Suprapubic skin (tissue), 4 donors: ENCODE results near the gene DAP3. TPM values are rescaled to one million over a fixed set of nuclear protein-coding genes. Genes with fewer than 3 reads are reported as not detected.

ENCODE experiments used
- DNase-seq, 2 donors: peaks; one replicate each; pipeline ENCODE4 v3.0.0-alpha.2; 2019; ENCODE audit warnings: low spot score in 2 of 2
- H3K27ac ChIP-seq: fragments of 200-600 bp; sonication (generic); one replicate; pipeline ENCODE4 v1.5.1; 2019
- H3K27me3 ChIP-seq: fragments of 200-600 bp; sonication (generic); one replicate; pipeline ENCODE4 v1.5.1; 2019
- H3K36me3 ChIP-seq: fragments of 200-600 bp; sonication (generic); one replicate; pipeline ENCODE4 v1.5.1; 2019
- H3K4me1 ChIP-seq: fragments of 200-600 bp; sonication (generic); one replicate; pipeline ENCODE4 v1.5.1; 2019
- H3K4me3 ChIP-seq: fragments of 200-600 bp; sonication (generic); one replicate; pipeline ENCODE4 v1.5.1; 2019; ENCODE audit warnings: mild to moderate bottlenecking
- H3K9me3 ChIP-seq: fragments of 200-600 bp; sonication (generic); one replicate; pipeline ENCODE4 v1.5.1; 2019
- CTCF ChIP-seq, 2 donors: fragments of 200-600 bp in 1 of 2; fragments of 450-650 bp in 1 of 2; sonication (generic) in 1 of 2; IDR thresholded peaks; one replicate each; pipeline ENCODE4 v1.5.1; 2016 to 2019; ENCODE audit warnings: antibody characterized with exemption in 2 of 2, mild to moderate bottlenecking in 1 of 2, moderate library complexity in 1 of 2
- EP300 ChIP-seq: sonication (generic); formaldehyde crosslinking; IDR thresholded peaks from one replicate; pipeline ENCODE4 v1.6.1; 2017; ENCODE audit warnings: antibody characterized with exemption
- POLR2A ChIP-seq, 2 donors: fragments of 450-650 bp; IDR thresholded peaks; one replicate each; pipeline ENCODE4 v1.6.1; 2017; ENCODE audit warnings: antibody characterized with exemption in 2 of 2, mild to moderate bottlenecking in 2 of 2, moderate library complexity in 2 of 2
- POLR2AphosphoS5 ChIP-seq, 3 donors: sonication (generic); formaldehyde crosslinking; IDR thresholded peaks; one replicate each; pipeline ENCODE4 v1.6.1; 2017; ENCODE audit warnings: antibody characterized with exemption in 3 of 3
- WGBS: methylation state at CpG from one replicate; pipeline ENCODE4 v1.1.5; 2018; 5-methylcytosine and 5-hydroxymethylcytosine counted together
- total RNA-seq, 4 donors: library from RNA; depleted of rRNA; stranded (reverse); fragments of >200 nt; gene quantifications; one replicate each; pipeline ENCODE4 v1.1.0, GENCODE V29; 2016

DAP3 gene
- total RNA-seq, 4 donors from 2014 or later: 151 to 249 (median 187) TPM

- no peaks in the 10 kb centered on the region for H3K4me1 ChIP-seq
- no peak overlapping the region for H3K4me3 ChIP-seq
- TF ChIP-seq CTCF (IDR thresholded peaks at IDR 0.05): no peak
- no peak for TF ChIP-seq POLR2A (IDR thresholded peaks at IDR 0.05)
- TF ChIP-seq EP300: no peak
- no peak for TF ChIP-seq POLR2AphosphoS5 (IDR thresholded peaks at IDR 0.05)
- WGBS: 93% methylated on average over 5 of the region's 5 CpGs
- DNase-seq: no peak
- H3K36me3 ChIP-seq: peaks cover 93% of the 10 kb centered on the region
- H3K9me3 ChIP-seq: no peaks in the 10 kb centered on the region
- no peak overlapping the region for H3K27ac ChIP-seq
- no peaks in the 10 kb centered on the region for H3K27me3 ChIP-seq
These were observed 80.4 kb downstream of the DAP3 start for GRCh38 chr1:155769257-155769656.

DNA sequence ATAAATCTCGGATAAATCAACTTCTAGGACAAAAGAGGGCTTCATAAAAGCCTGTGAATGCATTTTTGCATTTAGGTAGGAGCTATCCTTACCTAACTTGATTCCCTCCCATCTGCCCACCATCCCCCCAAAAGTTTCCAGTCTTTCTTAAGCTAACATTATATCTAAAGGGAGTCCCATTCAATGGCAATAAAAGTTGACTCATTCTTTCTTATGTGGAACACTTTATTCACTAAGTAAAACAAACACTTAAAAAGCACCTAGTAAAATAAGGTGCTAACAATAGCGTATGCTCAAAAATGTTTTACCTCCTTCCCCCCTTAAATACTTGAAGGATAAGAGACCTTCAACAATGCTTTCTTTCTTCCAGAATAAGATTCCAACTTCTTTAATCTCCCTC, 84.3 kb downstream of the DAP3 start:
- H3K9me3 ChIP-seq: no peaks in the 10 kb centered on the region
- H3K27me3 ChIP-seq: no peaks in the 10 kb centered on the region
- DNase-seq: no peak
- H3K36me3 ChIP-seq: peaks cover 92% of the 10 kb centered on the region
- no peak overlapping the region for H3K4me3 ChIP-seq
- H3K27ac ChIP-seq: no peak overlapping the region
- 81% methylated on average over 2 of the region's 2 CpGs for WGBS
- no peak for TF ChIP-seq CTCF (IDR thresholded peaks at IDR 0.05)
- no peak for TF ChIP-seq POLR2A (IDR thresholded peaks at IDR 0.05)
- no peak for TF ChIP-seq POLR2AphosphoS5 (IDR thresholded peaks at IDR 0.05)
- TF ChIP-seq EP300: no peak
- no peaks in the 10 kb centered on the region for H3K4me1 ChIP-seq

DNA sequence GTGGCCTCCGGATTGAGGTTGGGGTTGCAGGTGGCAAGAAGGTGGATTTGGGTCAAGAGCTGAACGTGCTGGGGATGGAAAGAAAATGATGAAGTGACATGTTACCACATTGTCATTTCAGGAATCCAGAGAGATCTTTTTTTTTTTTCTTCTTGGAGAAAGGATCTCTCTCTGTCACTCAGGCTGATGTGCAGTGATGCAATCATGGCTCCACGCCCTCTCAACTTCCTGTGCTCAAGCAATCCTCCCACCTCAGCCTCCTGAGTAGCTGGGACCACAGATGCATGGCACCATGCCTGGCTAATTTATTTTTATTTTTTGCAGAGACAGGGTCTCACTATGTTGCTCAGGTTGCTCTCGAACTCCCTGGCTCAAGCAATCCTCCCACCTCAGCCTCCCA, 87.5 kb downstream of the DAP3 start:
- Histone ChIP-seq H3K4me3 (no peak overlapping the region), H3K27me3 (no peaks in the 10 kb centered on the region), H3K36me3 (peaks cover 71% of the 10 kb centered on the region), H3K4me1 (no peaks in the 10 kb centered on the region), H3K27ac (no peak overlapping the region), H3K9me3 (no peaks in the 10 kb centered on the region)
- TF ChIP-seq POLR2A (IDR thresholded peaks at IDR 0.05): no peak
- DNase-seq: no peak
- 91% methylated on average over 4 of the region's 4 CpGs for WGBS

DNA sequence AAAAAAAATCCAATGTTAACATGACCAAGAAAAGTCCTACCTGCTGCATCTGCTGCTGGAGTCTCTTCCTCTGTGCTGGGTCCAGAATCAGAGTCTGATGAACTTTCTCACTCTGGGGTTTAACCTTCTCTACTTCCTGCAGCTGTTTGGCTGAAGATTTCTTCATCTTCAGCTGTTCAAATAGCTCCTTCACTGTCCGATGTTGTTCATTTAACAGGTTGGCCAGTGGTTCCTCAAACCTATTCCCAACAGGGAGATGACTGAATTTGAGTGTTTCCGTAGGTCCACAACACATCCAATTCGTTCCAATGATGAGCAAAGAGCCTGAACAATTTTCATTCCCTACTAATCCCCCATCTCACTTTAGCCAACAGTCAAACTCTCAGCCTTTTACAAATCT, 88.7 kb downstream of the DAP3 start:
- TF ChIP-seq POLR2AphosphoS5 (IDR thresholded peaks at IDR 0.05): no peak
- TF ChIP-seq CTCF (IDR thresholded peaks at IDR 0.05): no peak
- Histone ChIP-seq H3K36me3 (peaks cover 69% of the 10 kb centered on the region), H3K4me1 (no peaks in the 10 kb centered on the region), H3K4me3 (no peak overlapping the region), H3K27me3 (no peaks in the 10 kb centered on the region), H3K27ac (no peak overlapping the region), H3K9me3 (no peaks in the 10 kb centered on the region)
- 93% methylated on average over 3 of the region's 3 CpGs for WGBS
- DNase-seq: no peak

Other genes starting within 250 kb of the DAP3 start
- gene ASH1L, start 126.3 kb upstream of the DAP3 start, total RNA-seq: 100 to 1,000 TPM in 1 of 4 donors, 10 to 100 TPM in 3; 51.9 to 121 (median 66.2) TPM
- 10 to 100 TPM; 11.7 to 31.6 (median 24.1) TPM for gene MSTO1, start 78.9 kb upstream of the DAP3 start, total RNA-seq
- 100 to 1,000 TPM in 1 of 4 donors, 10 to 100 TPM in 3; 56.0 to 106 (median 80.1) TPM for gene YY1AP1, start 317 bp upstream of the DAP3 start, total RNA-seq
- gene GON4L, start 168.1 kb downstream of the DAP3 start, total RNA-seq: 10 to 100 TPM; 27.5 to 82.6 (median 43.2) TPM
- gene SYT11, start 170.5 kb downstream of the DAP3 start, total RNA-seq: 1 to 10 TPM; 2.2 to 3.3 (median 2.7) TPM
- 10 to 100 TPM; 18.1 to 30.8 (median 23.8) TPM for gene RIT1, start 222.3 kb downstream of the DAP3 start, total RNA-seq
- gene KHDC4, start 245.3 kb downstream of the DAP3 start, total RNA-seq: 100 to 1,000 TPM in 1 of 4 donors, 10 to 100 TPM in 3; 33.6 to 116 (median 50.3) TPM